Memory B cell (primary cell): ENCODE data around the gene SP100.

Experiments
- ATAC-seq: fragments of 150-1000 bp; cut with Tn5 transposase; 2 replicates; pipeline ENCODE4 v1.10.0; 2021; ENCODE audit warnings: low read depth, mild to moderate bottlenecking, moderate library complexity
- DNase-seq, 2 donors: peaks; one replicate each; pipeline ENCODE4 v3.0.0; 2022; ENCODE audit warnings: low spot score in 2 of 2
- H3K27ac Mint-ChIP-seq: one replicate; pipeline ENCODE4 v1.8.0; 2022; ENCODE audit warnings: mild to moderate bottlenecking, moderate library complexity, mixed read lengths
- H3K27me3 Mint-ChIP-seq: one replicate; pipeline ENCODE4 v1.8.0; 2022; ENCODE audit warnings: mixed read lengths
- H3K36me3 Mint-ChIP-seq: one replicate; pipeline ENCODE4 v1.8.0; 2022; ENCODE audit warnings: mild to moderate bottlenecking, mixed read lengths
- H3K4me1 Mint-ChIP-seq: one replicate; pipeline ENCODE4 v1.8.0; 2022; ENCODE audit warnings: mixed read lengths
- H3K4me3 Mint-ChIP-seq: one replicate; pipeline ENCODE4 v1.8.0; 2022; ENCODE audit warnings: mild to moderate bottlenecking, moderate library complexity, mixed read lengths
- H3K9me3 Mint-ChIP-seq: one replicate; pipeline ENCODE4 v1.8.0; 2022; ENCODE audit warnings: mixed read lengths

The SP100 gene

DNA sequence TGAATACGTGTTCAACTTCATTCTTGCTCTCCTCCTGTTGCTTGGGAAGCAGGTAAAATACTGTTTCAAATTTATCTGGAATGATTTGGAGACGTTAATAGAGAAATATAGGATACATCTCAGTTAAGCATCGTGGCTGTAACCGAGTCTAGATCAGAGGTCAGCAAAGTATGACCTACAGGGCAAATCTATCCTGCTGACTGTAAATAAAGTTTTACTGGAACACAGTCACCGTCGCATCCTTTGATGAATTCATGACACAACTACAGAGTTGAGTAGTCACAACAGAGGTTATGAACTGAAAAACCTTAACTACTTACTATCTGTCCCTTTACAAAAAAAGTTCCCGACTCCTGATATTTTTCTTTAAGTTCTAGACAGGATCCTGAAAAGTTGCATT, 86.6 kb downstream of the SP100 start:
- no peaks in the 10 kb centered on the region for H3K27me3 Mint-ChIP-seq
- H3K9me3 Mint-ChIP-seq: no peaks in the 10 kb centered on the region
- no peak for DNase-seq
- ATAC-seq: no peak
- no peak overlapping the region for H3K4me3 Mint-ChIP-seq
- H3K4me1 Mint-ChIP-seq: peaks cover 25% of the 10 kb centered on the region
- peaks cover 48% of the 10 kb centered on the region for H3K36me3 Mint-ChIP-seq
- peak overlapping the region; percentile 17 for H3K27ac Mint-ChIP-seq

- Mint-ChIP-seq H3K36me3 (peaks cover 54% of the 10 kb centered on the region), H3K4me1 (peaks cover 22% of the 10 kb centered on the region), H3K27me3 (no peaks in the 10 kb centered on the region), H3K9me3 (no peaks in the 10 kb centered on the region), H3K27ac (peak overlapping the region; percentile 58), H3K4me3 (no peak overlapping the region)
- ATAC-seq: no peak
- no peak for DNase-seq
Measured at GRCh38 chr2:230503798-230504197, 87.8 kb downstream of the SP100 start.

DNA sequence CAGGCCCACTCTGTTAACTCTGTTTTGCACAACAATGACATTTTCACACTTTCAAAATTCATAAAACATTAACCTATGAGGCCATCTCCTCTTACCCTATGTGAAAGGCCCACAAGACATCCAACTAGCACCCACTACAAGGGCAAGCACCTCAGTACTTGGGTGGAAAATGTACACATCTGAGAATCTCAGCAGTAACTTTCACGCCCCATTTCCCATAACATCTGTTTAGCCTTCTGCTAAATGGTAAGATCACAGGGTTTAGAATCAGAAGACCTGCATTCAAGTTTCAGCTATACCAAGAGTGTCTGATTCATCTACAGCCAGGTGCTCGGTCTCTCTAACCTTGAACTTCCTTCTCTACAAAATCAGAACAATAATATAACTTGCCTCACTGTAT, 89.2 kb downstream of the SP100 start:
- no peak for ATAC-seq
- Mint-ChIP-seq H3K27me3 (no peaks in the 10 kb centered on the region), H3K9me3 (no peaks in the 10 kb centered on the region), H3K27ac (peak overlapping the region; percentile 49), H3K36me3 (peaks cover 53% of the 10 kb centered on the region), H3K4me1 (peaks cover 16% of the 10 kb centered on the region), H3K4me3 (no peak overlapping the region)
- no peak for DNase-seq

GRCh38 chr2:230512955-230513748, 97.2 kb downstream of the SP100 start:
- Mint-ChIP-seq H3K27ac (peak overlapping the region; percentile 28), H3K36me3 (peaks cover 33% of the 10 kb centered on the region), H3K4me3 (no peak overlapping the region), H3K27me3 (no peaks in the 10 kb centered on the region), H3K9me3 (no peaks in the 10 kb centered on the region), H3K4me1 (peaks cover 5% of the 10 kb centered on the region)
- DNase-seq: no peak
- ATAC-seq: no peak

- Mint-ChIP-seq H3K27me3 (no peaks in the 10 kb centered on the region), H3K4me1 (peaks cover 5% of the 10 kb centered on the region), H3K36me3 (peaks cover 31% of the 10 kb centered on the region), H3K4me3 (no peak overlapping the region), H3K9me3 (peaks cover 13% of the 10 kb centered on the region), H3K27ac (no peak overlapping the region)
- DNase-seq: no peak
- ATAC-seq: no peak
Measured at GRCh38 chr2:230520061-230520874, 104.3 kb downstream of the SP100 start.

DNA sequence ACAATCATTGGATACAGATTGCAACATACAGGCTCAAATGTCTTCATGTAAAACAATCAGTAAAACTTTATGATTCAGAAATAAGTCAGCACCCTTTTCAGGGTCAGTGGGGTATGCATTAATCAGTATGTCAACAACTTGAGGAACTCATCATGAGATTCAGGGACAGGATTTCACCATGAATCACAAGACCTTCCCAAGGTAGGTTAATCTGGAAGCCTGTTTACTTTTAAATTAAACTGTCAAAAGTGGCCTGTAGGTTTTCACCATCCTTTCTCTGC, 104.8 kb downstream of the SP100 start:
- no peaks in the 10 kb centered on the region for H3K27me3 Mint-ChIP-seq
- H3K9me3 Mint-ChIP-seq: peaks cover 13% of the 10 kb centered on the region
- no peak overlapping the region for H3K4me3 Mint-ChIP-seq
- H3K36me3 Mint-ChIP-seq: peaks cover 29% of the 10 kb centered on the region
- peaks cover 5% of the 10 kb centered on the region for H3K4me1 Mint-ChIP-seq
- no peak overlapping the region for H3K27ac Mint-ChIP-seq
- DNase-seq (no peak), ATAC-seq (no peak)

DNA sequence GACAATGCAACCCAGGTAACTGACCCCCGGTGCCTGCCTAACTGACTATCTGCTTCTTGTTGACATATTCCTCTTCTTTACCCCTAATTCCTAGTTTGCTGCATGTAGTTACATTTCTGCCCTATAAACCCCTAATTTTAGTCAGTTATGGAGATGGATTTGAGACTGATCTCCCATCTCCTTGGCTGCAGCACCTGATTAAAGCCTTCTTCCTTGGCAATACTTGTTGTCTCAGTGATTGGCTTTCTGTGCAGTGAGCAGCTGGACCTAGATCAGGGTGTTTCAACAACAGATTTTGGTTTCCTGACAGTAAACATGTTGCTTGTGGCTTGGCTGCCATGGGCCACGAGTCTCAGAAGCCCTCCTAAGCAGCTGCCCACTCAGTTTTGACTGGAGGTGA, 105.4 kb downstream of the SP100 start:
- DNase-seq (no peak), ATAC-seq (no peak)
- peaks cover 29% of the 10 kb centered on the region for H3K36me3 Mint-ChIP-seq
- H3K4me3 Mint-ChIP-seq: no peak overlapping the region
- H3K9me3 Mint-ChIP-seq: peaks cover 13% of the 10 kb centered on the region
- peaks cover 5% of the 10 kb centered on the region for H3K4me1 Mint-ChIP-seq
- H3K27me3 Mint-ChIP-seq: no peaks in the 10 kb centered on the region
- H3K27ac Mint-ChIP-seq: no peak overlapping the region

- peaks cover 23% of the 10 kb centered on the region for H3K9me3 Mint-ChIP-seq
- no peaks in the 10 kb centered on the region for H3K27me3 Mint-ChIP-seq
- peaks cover 9% of the 10 kb centered on the region for H3K4me1 Mint-ChIP-seq
- H3K4me3 Mint-ChIP-seq: no peak overlapping the region
- no peak overlapping the region for H3K27ac Mint-ChIP-seq
- H3K36me3 Mint-ChIP-seq: peaks cover 24% of the 10 kb centered on the region
- ATAC-seq (peak; percentile 63), DNase-seq (no peak)
Measured at GRCh38 chr2:230525682-230526081, 109.7 kb downstream of the SP100 start.

DNA sequence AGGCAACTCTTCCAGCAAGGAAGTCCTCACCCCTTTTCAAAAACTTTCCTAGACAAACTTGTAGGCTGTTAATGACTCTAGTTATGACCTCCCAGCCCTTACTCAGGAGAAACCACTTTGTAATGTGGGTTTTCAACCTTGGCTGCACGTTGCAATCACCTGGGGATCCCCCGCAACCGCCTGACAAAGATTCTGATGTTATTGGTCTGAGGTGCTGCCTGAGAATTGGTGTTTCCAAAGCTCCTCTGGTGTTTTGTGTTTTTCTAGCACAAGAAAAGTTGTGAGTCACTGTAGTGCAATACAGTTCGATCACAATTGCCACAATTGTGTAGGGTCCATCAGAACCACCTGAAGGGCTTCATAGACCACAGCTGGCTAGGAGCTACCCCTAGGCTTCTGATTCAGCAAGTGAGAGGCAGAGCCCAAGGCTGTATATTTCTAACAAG, 121.6 kb downstream of the SP100 start:
- H3K27ac Mint-ChIP-seq: peak overlapping the region; percentile 95
- ATAC-seq (peak; percentile 95), DNase-seq (peak; percentile 25 to 26)
- H3K9me3 Mint-ChIP-seq: peaks cover 1% of the 10 kb centered on the region
- no peaks in the 10 kb centered on the region for H3K27me3 Mint-ChIP-seq
- no peak overlapping the region for H3K4me3 Mint-ChIP-seq
- H3K36me3 Mint-ChIP-seq: peaks cover 24% of the 10 kb centered on the region
- H3K4me1 Mint-ChIP-seq: peaks cover 20% of the 10 kb centered on the region

GRCh38 chr2:230540332-230540731, 124.3 kb downstream of the SP100 start:
- DNase-seq: no peak
- Mint-ChIP-seq H3K27me3 (no peaks in the 10 kb centered on the region), H3K36me3 (peaks cover 49% of the 10 kb centered on the region), H3K9me3 (peaks cover 9% of the 10 kb centered on the region), H3K4me3 (no peak overlapping the region), H3K27ac (peak overlapping the region; percentile 50), H3K4me1 (peaks cover 33% of the 10 kb centered on the region)
- ATAC-seq: no peak

DNA sequence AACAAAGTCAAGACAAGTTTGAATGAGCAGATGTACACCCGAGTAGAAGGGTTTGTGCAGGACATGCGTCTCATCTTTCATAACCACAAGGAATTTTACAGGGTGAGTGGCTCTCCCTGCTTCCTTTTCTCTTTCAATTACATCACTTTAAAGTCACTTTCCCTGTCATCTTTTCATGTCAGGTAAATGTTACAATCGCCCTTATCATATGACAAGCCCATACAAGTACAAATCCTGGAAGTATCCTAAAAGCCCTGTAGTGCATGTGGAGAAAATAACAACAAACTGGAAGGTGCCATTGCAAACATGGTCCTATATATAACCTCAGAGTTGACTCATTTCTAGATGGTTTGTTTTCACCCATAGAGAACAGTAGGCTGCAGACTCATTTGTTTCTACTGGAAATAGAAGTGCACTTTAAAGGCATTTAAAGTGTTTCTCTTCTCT, 126.0 kb downstream of the SP100 start:
- Mint-ChIP-seq H3K36me3 (peaks cover 49% of the 10 kb centered on the region), H3K4me3 (no peak overlapping the region)
- ATAC-seq: no peak

DNA sequence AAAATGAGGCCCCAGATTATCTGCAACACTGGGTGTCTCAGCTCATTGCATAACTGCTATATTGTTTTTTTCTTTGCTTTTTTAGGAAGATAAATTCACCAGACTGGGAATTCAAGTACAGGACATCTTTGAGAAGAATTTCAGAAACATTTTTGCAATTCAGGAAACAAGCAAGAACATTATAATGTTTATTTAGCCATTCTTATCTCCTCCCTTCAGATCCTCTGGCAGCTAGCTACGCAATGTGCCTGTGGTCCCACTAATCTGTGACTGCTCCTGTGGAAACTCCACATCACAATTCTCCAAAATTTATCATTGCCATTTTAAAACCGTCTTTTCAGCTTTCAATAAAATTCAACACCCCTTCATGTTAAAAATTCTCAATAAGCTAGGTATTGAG, 126.8 kb downstream of the SP100 start:
- peak overlapping the region; percentile 25 for H3K27ac Mint-ChIP-seq
- peaks cover 9% of the 10 kb centered on the region for H3K9me3 Mint-ChIP-seq
- DNase-seq (no peak), ATAC-seq (no peak)
- peaks cover 17% of the 10 kb centered on the region for H3K4me1 Mint-ChIP-seq
- H3K36me3 Mint-ChIP-seq: peaks cover 49% of the 10 kb centered on the region
- H3K4me3 Mint-ChIP-seq: no peak overlapping the region
- no peaks in the 10 kb centered on the region for H3K27me3 Mint-ChIP-seq

More for the DNA sequence above, 126.0 kb downstream of the SP100 start:
- no peaks in the 10 kb centered on the region for H3K27me3 Mint-ChIP-seq
- no peak for DNase-seq
- H3K4me1 Mint-ChIP-seq: peaks cover 24% of the 10 kb centered on the region
- peaks cover 9% of the 10 kb centered on the region for H3K9me3 Mint-ChIP-seq
- H3K27ac Mint-ChIP-seq: peak overlapping the region; percentile 55

GRCh38 chr2:230552181-230552580, 136.2 kb downstream of the SP100 start:
- Mint-ChIP-seq H3K9me3 (peaks cover 5% of the 10 kb centered on the region), H3K4me1 (peaks cover 12% of the 10 kb centered on the region), H3K36me3 (peaks cover 3% of the 10 kb centered on the region), H3K27me3 (no peaks in the 10 kb centered on the region), H3K4me3 (no peak overlapping the region), H3K27ac (no peak overlapping the region)
- no peak for ATAC-seq
- no peak for DNase-seq

DNA sequence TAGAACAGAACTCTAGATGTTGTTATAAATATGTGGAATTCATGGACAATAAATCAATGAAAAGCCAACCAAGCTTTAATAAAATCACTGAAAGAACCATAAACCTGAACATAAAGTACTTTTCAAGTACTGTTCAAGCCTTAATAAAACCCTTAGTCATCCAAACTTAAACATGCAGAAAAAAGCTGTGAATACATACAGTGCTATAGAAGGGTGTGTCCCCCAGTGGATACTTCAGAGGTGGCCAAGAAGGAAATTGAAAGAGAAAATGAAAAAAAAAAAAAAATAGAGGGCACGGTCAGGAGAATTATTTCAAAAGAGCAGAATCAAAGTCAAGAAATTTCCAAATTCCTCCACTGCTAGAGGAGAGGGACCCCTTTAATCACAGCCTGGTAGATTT, 141.1 kb downstream of the SP100 start:
- peaks cover 6% of the 10 kb centered on the region for H3K36me3 Mint-ChIP-seq
- H3K4me1 Mint-ChIP-seq: peaks cover 15% of the 10 kb centered on the region
- no peak overlapping the region for H3K4me3 Mint-ChIP-seq
- H3K9me3 Mint-ChIP-seq: peaks cover 9% of the 10 kb centered on the region
- H3K27ac Mint-ChIP-seq: no peak overlapping the region
- no peak for DNase-seq
- H3K27me3 Mint-ChIP-seq: no peaks in the 10 kb centered on the region
- ATAC-seq: no peak
